ENCODE measurements around the gene DUSP28. TPM values are rescaled to one million over a fixed set of nuclear protein-coding genes. Genes with fewer than 3 reads are reported as not detected.

DUSP28 gene
- total and polyA plus RNA-seq, 2 of the 8 experiments (the other 6 are each of a cell fraction or from before 2014, with no cell fraction given) = 2.1 to 2.3 TPM

GRCh38 chr2:240529344-240529999 is 30.7 kb upstream of the DUSP28 start:
- Histone ChIP-seq H3K79me1 (ENCODE audit: low read depth, low read length) (no peaks in the 10 kb centered on the region; the same call in 1 of the 2 replicates), H3K79me2 (ENCODE audit: control insufficient read depth in 1 of 2, insufficient read depth in 2 of 2, low read length in 2 of 2) (no peaks in the 10 kb centered on the region), H3K56ac (replicated peaks; ENCODE audit: insufficient read length, low read depth, low read length) (no peak overlapping the region), H2BK12ac (ENCODE audit: low read depth, low read length) (no peak overlapping the region), H3K23me2 (ENCODE audit: low read depth, low read length) (peaks cover 7% of the 10 kb centered on the region; the same call in 1 of the 2 replicates), H3K9ac (replicated peaks in 1 of 4; ENCODE audit: extremely low read depth in 1 of 4, low read depth in 3 of 4, low read length in 3 of 4) (no peak overlapping the region), H2BK20ac (ENCODE audit: low read length) (no peak overlapping the region), H3K4ac (replicated peaks; ENCODE audit: insufficient read length, low read depth, low read length) (no peak overlapping the region), H3K4me2 (ENCODE audit: insufficient read depth in 1 of 2, low read depth in 2 of 2, low read length in 2 of 2) (no peak overlapping the region), H3K27ac (ENCODE audit: low read depth, low read length) (no peak overlapping the region), H3K9me3 (ENCODE audit: insufficient read depth in 2 of 2, low read depth in 1 of 2, low read length in 1 of 2) (peaks cover 41 to 62% of the 10 kb centered on the region in 2 experiments), H2BK15ac (ENCODE audit: low read length) (no peak overlapping the region), H3K4me1 (replicated peaks in 1 of 4; ENCODE audit: control insufficient read depth in 3 of 4, insufficient read depth in 4 of 4, low read length in 3 of 4) (no peaks in the 10 kb centered on the region), H3K23ac (ENCODE audit: insufficient read length) (no peak overlapping the region), H4K20me1 (replicated peaks in 1 of 2; ENCODE audit: control insufficient read depth in 1 of 2, insufficient read depth in 2 of 2, low read length in 2 of 2) (peaks cover 0 to 1% of the 10 kb centered on the region in 2 experiments), H4K91ac (replicated peaks; ENCODE audit: insufficient read length, low read length) (no peak overlapping the region), H3K4me3 (ENCODE audit: extremely low read depth in 1 of 4, insufficient read depth in 2 of 4, low read depth in 3 of 4, low read length in 4 of 4) (no peak overlapping the region), H3K14ac (ENCODE audit: insufficient read length) (no peak overlapping the region), H4K5ac (ENCODE audit: insufficient read length, low read depth, low read length) (no peak overlapping the region), H3K27me3 (replicated peaks in 1 of 4; ENCODE audit: control insufficient read depth in 3 of 4, extremely low read depth in 1 of 4, insufficient read depth in 3 of 4, low read length in 3 of 4) (no peaks in the 10 kb centered on the region), H2BK120ac (replicated peaks; ENCODE audit: low read depth, low read length) (no peak overlapping the region), H2BK5ac (ENCODE audit: low read depth, low read length) (no peak overlapping the region), H2AFZ (ENCODE audit: low read length) (no peak overlapping the region), H3K18ac (ENCODE audit: extremely low read depth, low read length) (no peak overlapping the region), H3K36me3 (ENCODE audit: control insufficient read depth in 2 of 4, insufficient read depth in 4 of 4, low read length in 3 of 4) (no peaks in the 10 kb centered on the region; a peak in 3 of 8 replicates), H4K8ac (ENCODE audit: extremely low read depth, insufficient read depth, low read length) (no peak overlapping the region), H2AK5ac (ENCODE audit: low read depth, low read length) (no peak overlapping the region)
- ChIA-PET CTCF (ENCODE audit: partially characterized antibody) (interaction anchor here (1.1 to 1.8 kb wide), 2 partner anchors 16 to 27 kb away, joined by 3 to 6 read pairs; no protein-coding TSS in a partner anchor), POLR2A (ENCODE audit: partially characterized antibody) (interaction anchor here (1.6 kb wide), 1 partner anchor 10 kb away, joined by 3 read pairs; no protein-coding TSS in a partner anchor)
- TF ChIP-seq FOSL1 (IDR thresholded peaks at IDR 0.05; ENCODE audit: insufficient read depth, low read depth, low read length) (no peak), CBX5 (IDR thresholded peaks at IDR 0.05; ENCODE audit: low read depth, low read length) (no peak), ASH2L (IDR thresholded peaks at IDR 0.05; ENCODE audit: low read length) (no peak), EGR1 (IDR thresholded peaks at IDR 0.05; ENCODE audit: borderline replicate concordance, low read depth, low read length) (no peak), POLR2AphosphoS5 (IDR thresholded peaks at IDR 0.05; ENCODE audit: low read depth, low read length) (no peak), RXRA (IDR thresholded peaks at IDR 0.05; ENCODE audit: insufficient read depth, low read depth, low read length) (no peak), TCF12 (IDR thresholded peaks at IDR 0.05; ENCODE audit: low read depth, low read length) (no peak), SP1 (IDR thresholded peaks at IDR 0.05; ENCODE audit: low read depth, low read length) (no peak), SIX5 (IDR thresholded peaks at IDR 0.05; ENCODE audit: low read depth, low read length) (no peak), HDAC6 (IDR thresholded peaks at IDR 0.05; ENCODE audit: low read depth, low read length) (no peak), GABPA (IDR thresholded peaks at IDR 0.05; ENCODE audit: borderline replicate concordance, insufficient read depth, low read length) (no peak), CHD1 (IDR thresholded peaks at IDR 0.05; ENCODE audit: low read depth, low read length) (no peak)
- DNase-seq (ENCODE audit: low read depth in 1 of 2, low spot score in 2 of 2) (no peak), FAIRE-seq (no peak)
- 87% methylated on average over 16 of the region's 16 CpGs; no CpG with 5 or more reads in 1 of the 2 experiments for WGBS, 2 experiments (ENCODE audit: extremely low coverage in 1 of 2, insufficient coverage in 1 of 2, insufficient read length in 1 of 2, insufficient replicate concordance in 2 of 2, low coverage in 1 of 2, low lambda C conversion rate in 2 of 2, missing lambda C conversion rate in 1 of 2)

All from H1 (cell line).